Neutrophil (primary cell): ENCODE data around the gene LENG8.
"Not testable (repeated sequence)": the region's sequence is repeated elsewhere in the genome, so short reads cannot be mapped to it uniquely, and the experiment has no call there.

Source experiments
- H3K27ac ChIP-seq: fragments of 200-600 bp; sonication (generic); 2 replicates; pipeline ENCODE4 v1.5.1; 2016; ENCODE audit warnings: mild to moderate bottlenecking, moderate library complexity
- H3K27me3 ChIP-seq: fragments of 200-600 bp; sonication (generic); 2 replicates; pipeline ENCODE4 v1.6.0; 2016; ENCODE audit warnings: mild to moderate bottlenecking
- H3K36me3 ChIP-seq: fragments of 200-600 bp; sonication (generic); 2 replicates; pipeline ENCODE4 v1.5.1; 2017
- H3K4me1 ChIP-seq, 2 experiments: fragments of 200-600 bp in 1 of 2; sonication (generic) in 1 of 2; 1 replicate in 1 of 2; 2 replicates in 1 of 2; pipeline versions ENCODE4 v1.5.1 to v1.6.1; 2013 to 2016; ENCODE audit warnings: low read depth in 1 of 2, low read length in 1 of 2, mild to moderate bottlenecking in 1 of 2, moderate library complexity in 1 of 2; ENCODE audit not compliant: control insufficient read depth in 1 of 2, insufficient read depth in 1 of 2
- H3K4me3 ChIP-seq, 2 experiments: fragments of 200-600 bp in 1 of 2; sonication (generic) in 1 of 2; 1 replicate in 1 of 2; 2 replicates in 1 of 2; pipeline ENCODE4 v1.5.1; 2013 to 2016; ENCODE audit warnings: low read depth in 1 of 2, low read length in 1 of 2, mild to moderate bottlenecking in 1 of 2, moderate library complexity in 1 of 2
- H3K9me3 ChIP-seq: fragments of 200-600 bp; sonication (generic); 2 replicates; pipeline ENCODE4 v1.5.1; 2016
- CTCF ChIP-seq: fragments of 200-600 bp; sonication (generic); IDR thresholded peaks from 2 replicates; pipeline ENCODE4 v1.5.1; 2016; ENCODE audit warnings: antibody characterized with exemption

LENG8 gene

DNA sequence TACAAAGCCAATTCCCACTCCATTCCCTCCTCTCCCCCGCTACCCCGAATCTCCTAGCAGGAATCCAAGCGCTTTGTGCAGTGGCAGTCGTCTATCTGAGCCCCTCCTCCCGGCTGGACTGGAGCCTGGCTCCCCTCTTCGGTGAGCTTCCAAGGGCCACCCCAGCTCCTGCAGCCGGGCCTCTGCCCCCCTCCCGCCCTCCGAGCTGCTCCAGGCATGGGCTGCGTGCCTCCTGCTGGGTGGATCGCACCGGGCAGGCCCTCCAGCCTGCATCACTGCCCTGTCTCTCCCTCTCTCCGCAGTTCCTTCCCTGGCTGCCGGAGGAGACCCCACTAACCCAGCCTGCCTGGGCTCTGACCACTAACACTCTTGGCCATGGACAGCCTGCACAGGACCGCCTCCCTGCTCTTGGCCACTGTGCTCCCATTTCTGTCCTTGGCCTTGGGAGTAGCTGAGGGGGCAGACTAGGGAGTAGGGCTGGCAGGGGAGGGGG is 12.9 kb upstream of the LENG8 start:
- no peak for TF ChIP-seq CTCF
- H3K9me3 ChIP-seq: no peaks in the 10 kb centered on the region
- H3K36me3 ChIP-seq: peaks cover 21% of the 10 kb centered on the region
- H3K4me3 ChIP-seq: no peak overlapping the region
- peaks cover 35% of the 10 kb centered on the region for H3K27me3 ChIP-seq
- H3K27ac ChIP-seq: no peak overlapping the region
- no peaks in the 10 kb centered on the region for H3K4me1 ChIP-seq

GRCh38 chr19:54436628-54437252 is 12.3 kb upstream of the LENG8 start:
- Histone ChIP-seq H3K36me3 (peaks cover 21% of the 10 kb centered on the region), H3K4me1 (no peaks in the 10 kb centered on the region), H3K27ac (no peak overlapping the region), H3K9me3 (no peaks in the 10 kb centered on the region), H3K27me3 (peaks cover 28% of the 10 kb centered on the region), H3K4me3 (no peak overlapping the region)
- no peak for TF ChIP-seq CTCF

GRCh38 chr19:54439174-54439851 is 9.7 kb upstream of the LENG8 start:
- H3K27me3 ChIP-seq: peaks cover 6% of the 10 kb centered on the region
- no peak overlapping the region for H3K27ac ChIP-seq
- H3K4me3 ChIP-seq: no peak overlapping the region
- H3K4me1 ChIP-seq: no peaks in the 10 kb centered on the region
- peaks cover 25% of the 10 kb centered on the region for H3K36me3 ChIP-seq
- H3K9me3 ChIP-seq: no peaks in the 10 kb centered on the region
- no peak for TF ChIP-seq CTCF

GRCh38 chr19:54440641-54441040 is 8.4 kb upstream of the LENG8 start:
- H3K36me3 ChIP-seq: peaks cover 36% of the 10 kb centered on the region
- H3K4me3 ChIP-seq: no peak overlapping the region
- no peaks in the 10 kb centered on the region for H3K9me3 ChIP-seq
- H3K4me1 ChIP-seq: no peaks in the 10 kb centered on the region
- H3K27ac ChIP-seq: no peak overlapping the region
- no peak for TF ChIP-seq CTCF
- H3K27me3 ChIP-seq: no peaks in the 10 kb centered on the region

- peaks cover 21% of the 10 kb centered on the region for H3K36me3 ChIP-seq
- H3K27me3 ChIP-seq: no peaks in the 10 kb centered on the region
- H3K4me1 ChIP-seq: peaks cover 14% of the 10 kb centered on the region in 2 experiments
- TF ChIP-seq CTCF: no peak
- H3K27ac ChIP-seq: no peak overlapping the region
- no peaks in the 10 kb centered on the region for H3K9me3 ChIP-seq
- H3K4me3 ChIP-seq: no peak overlapping the region
Measured at GRCh38 chr19:54444737-54445136, 4.3 kb upstream of the LENG8 start.

- peaks cover 21% of the 10 kb centered on the region for H3K36me3 ChIP-seq
- peaks cover 30 to 31% of the 10 kb centered on the region in 2 experiments for H3K4me1 ChIP-seq
- not testable (repeated sequence) for H3K27ac ChIP-seq, H3K4me3 ChIP-seq, H3K27me3 ChIP-seq, H3K9me3 ChIP-seq
Measured at GRCh38 chr19:54446349-54446748, 2.6 kb upstream of the LENG8 start.
